HFF-Myc (cell line): ENCODE measurements around the gene PARD3B.
A peak's percentile ranks its signal among the peaks of the same experiment; 100 is the strongest.

Source experiments
- DNase-seq: peaks from one replicate; pipeline ENCODE4 v3.0.0-alpha.2; 2011; ENCODE audit warnings: low read depth; ENCODE audit errors: extremely low read depth
- H3K4me3 ChIP-seq: replicated peaks from 2 replicates; pipeline ENCODE4 v1.5.1; 2011; ENCODE audit warnings: low read depth, mild to moderate bottlenecking, control low read depth, low read length
- TF ChIP-seq, protein P1 (sequence below): IDR thresholded peaks from 2 replicates; pipeline ENCODE4 v1.5.1; 2012; ENCODE audit warnings: mild to moderate bottlenecking, low read depth, low read length, control low read depth; ENCODE audit errors: missing control alignments

The PARD3B gene

DNA sequence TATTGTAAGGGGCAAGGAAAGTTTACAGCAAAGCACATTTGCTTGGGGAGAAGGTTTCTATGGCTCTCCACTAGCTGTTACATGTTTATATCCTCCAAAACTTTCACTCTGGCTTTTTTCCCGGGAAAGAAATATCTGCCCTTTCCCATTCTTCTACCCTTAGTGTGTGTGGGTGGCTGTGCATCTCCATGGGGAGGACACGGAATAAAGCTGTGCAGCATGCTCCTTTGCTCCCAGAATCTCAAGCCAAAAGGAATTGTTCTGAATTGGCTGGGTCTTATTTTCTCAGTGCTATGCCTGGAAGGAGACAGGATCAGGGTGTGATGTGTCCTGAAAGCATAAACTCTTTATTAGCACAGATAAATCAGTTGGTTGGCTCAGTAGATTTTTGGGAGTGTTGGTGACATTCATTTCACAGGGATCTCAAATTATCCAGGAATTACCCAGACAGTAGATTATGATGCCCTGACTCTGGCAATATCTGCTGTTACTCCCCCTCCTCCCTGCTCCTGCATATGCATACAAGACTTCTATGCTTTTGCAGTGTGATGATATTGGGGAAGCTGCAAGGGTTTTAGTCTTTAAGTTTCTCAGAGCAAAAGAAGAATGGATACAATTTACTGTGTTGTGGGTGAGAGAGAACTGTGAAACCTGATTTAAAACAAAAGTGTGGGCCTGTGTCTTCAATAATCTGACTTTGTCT is 63.1 kb downstream of the PARD3B start:
- TF ChIP-seq, protein P1, sequence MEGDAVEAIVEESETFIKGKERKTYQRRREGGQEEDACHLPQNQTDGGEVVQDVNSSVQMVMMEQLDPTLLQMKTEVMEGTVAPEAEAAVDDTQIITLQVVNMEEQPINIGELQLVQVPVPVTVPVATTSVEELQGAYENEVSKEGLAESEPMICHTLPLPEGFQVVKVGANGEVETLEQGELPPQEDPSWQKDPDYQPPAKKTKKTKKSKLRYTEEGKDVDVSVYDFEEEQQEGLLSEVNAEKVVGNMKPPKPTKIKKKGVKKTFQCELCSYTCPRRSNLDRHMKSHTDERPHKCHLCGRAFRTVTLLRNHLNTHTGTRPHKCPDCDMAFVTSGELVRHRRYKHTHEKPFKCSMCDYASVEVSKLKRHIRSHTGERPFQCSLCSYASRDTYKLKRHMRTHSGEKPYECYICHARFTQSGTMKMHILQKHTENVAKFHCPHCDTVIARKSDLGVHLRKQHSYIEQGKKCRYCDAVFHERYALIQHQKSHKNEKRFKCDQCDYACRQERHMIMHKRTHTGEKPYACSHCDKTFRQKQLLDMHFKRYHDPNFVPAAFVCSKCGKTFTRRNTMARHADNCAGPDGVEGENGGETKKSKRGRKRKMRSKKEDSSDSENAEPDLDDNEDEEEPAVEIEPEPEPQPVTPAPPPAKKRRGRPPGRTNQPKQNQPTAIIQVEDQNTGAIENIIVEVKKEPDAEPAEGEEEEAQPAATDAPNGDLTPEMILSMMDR, result no peak
- DNase-seq, result peak; percentile 5
- no peak overlapping the region for H3K4me3 ChIP-seq

DNA sequence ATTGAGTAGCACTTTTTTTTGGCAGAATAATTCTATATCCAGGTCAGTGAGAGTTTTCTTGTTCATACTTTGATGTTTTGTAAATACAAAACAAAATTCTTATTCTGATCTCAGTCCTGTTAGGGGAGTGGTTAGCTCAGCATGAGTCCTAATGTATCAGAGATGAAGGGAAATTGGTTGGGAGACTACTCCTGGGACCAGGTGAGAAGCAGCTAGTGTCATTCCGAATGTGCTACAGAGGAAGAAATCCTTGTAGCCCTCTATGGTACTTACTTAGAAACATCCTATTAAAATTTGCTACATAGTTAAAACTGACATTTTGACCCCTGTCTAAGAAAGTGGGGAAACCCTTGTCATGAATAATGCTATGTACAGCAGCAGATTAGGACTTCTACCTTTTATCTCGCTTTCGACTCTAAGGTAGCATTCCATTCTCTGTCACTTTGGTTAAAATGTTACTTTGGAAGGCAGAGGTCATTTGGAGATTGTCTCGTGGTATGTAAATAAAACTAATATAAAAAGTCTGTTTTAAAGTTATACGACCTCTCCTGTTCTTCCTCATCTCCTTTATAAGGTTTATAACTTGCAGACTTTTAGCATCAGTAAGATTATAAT is 65.8 kb downstream of the PARD3B start:
- no peak for DNase-seq
- TF ChIP-seq, protein P1, result no peak

GRCh38 chr2:204611764-204612163 is 66.5 kb downstream of the PARD3B start:
- TF ChIP-seq, protein P1, result no peak
- no peak overlapping the region for H3K4me3 ChIP-seq
- DNase-seq, result no peak

More for the DNA sequence above, 65.8 kb downstream of the PARD3B start:
- H3K4me3 ChIP-seq, result no peak overlapping the region

- no peak overlapping the region for H3K4me3 ChIP-seq
- TF ChIP-seq, protein P1, result no peak
- DNase-seq, result no peak
Observed at GRCh38 chr2:204613635-204614034, 68.4 kb downstream of the PARD3B start.

DNA sequence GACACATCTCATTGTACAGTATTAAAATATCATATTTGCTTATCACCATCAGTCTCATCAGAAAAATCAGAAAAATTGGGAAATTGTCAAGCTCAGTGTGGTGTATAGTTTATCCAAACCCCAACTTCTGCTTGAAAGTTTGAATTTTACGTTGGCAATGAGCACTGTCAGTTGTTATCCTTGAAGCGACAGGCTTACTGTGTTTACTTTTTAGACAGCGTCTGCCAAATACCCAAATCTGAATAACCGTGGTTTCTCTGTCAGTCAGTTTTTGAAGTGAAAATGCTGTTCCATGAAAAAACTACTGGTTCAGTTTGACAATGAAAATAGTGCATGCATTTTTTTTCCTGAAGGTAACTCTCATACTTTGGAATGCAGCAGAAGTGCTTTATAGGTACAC is 70.2 kb downstream of the PARD3B start:
- no peak overlapping the region for H3K4me3 ChIP-seq
- DNase-seq, result no peak
- TF ChIP-seq, protein P1, result no peak

DNA sequence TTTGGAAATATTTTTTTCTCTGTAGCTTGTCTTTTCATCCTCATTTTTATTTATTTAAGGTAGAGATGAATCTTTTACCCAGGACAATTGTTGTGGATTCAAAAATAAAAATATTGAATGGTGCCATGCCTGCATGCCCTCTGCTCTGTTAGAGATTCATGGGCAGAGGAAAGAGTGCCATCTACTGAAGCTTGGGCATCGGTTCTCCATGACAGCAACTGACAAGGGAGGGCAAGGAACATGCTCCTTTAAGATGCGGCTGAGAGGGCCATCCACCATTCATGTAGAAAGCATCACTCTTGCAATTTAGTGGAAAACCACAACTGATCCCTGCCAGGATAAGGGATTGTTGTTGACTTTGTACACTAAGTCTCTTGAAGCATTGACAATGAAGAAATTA is 79.9 kb downstream of the PARD3B start:
- DNase-seq, result no peak
- TF ChIP-seq, protein P1, result no peak
- no peak overlapping the region for H3K4me3 ChIP-seq
